ENCODE data around the gene CDCP1.

The CDCP1 gene

GRCh38 chr3:45139372-45140140 lies 6.6 kb downstream of the CDCP1 start:
- TF ChIP-seq GATA1 (IDR thresholded peaks at IDR 0.05; ENCODE audit: low read depth, low read length) (no peak), POLR2A (IDR thresholded peaks at IDR 0.05; ENCODE audit: low read length) (no peak)
- no peak for DNase-seq

GRCh38 chr3:45137656-45138181 lies 8.5 kb downstream of the CDCP1 start:
- peak; percentile 77 to 90 for DNase-seq
- TF ChIP-seq POLR2A (IDR thresholded peaks at IDR 0.05; ENCODE audit: low read length) (no peak), GATA1 (IDR thresholded peaks at IDR 0.05; ENCODE audit: low read depth, low read length) (no peak)

- no peak for TF ChIP-seq POLR2A (IDR thresholded peaks at IDR 0.05; ENCODE audit: low read length)
- no peak for TF ChIP-seq GATA1 (IDR thresholded peaks at IDR 0.05; ENCODE audit: low read depth, low read length)
- DNase-seq: peak; percentile 35 to 69
These were observed 10.2 kb downstream of the CDCP1 start for GRCh38 chr3:45135959-45136358.

GRCh38 chr3:45134758-45135521 lies 11.2 kb downstream of the CDCP1 start:
- TF ChIP-seq POLR2A (IDR thresholded peaks at IDR 0.05; ENCODE audit: low read length) (no peak), GATA1 (IDR thresholded peaks at IDR 0.05; ENCODE audit: low read depth, low read length) (no peak)
- DNase-seq: no peak

GRCh38 chr3:45132568-45133211 lies 13.5 kb downstream of the CDCP1 start:
- DNase-seq: no peak
- no peak for TF ChIP-seq GATA1 (IDR thresholded peaks at IDR 0.05; ENCODE audit: low read depth, low read length)
- TF ChIP-seq POLR2A (IDR thresholded peaks at IDR 0.05; ENCODE audit: low read length): no peak

GRCh38 chr3:45131201-45131600 lies 15.0 kb downstream of the CDCP1 start:
- TF ChIP-seq GATA1 (IDR thresholded peaks at IDR 0.05; ENCODE audit: low read depth, low read length) (no peak), POLR2A (IDR thresholded peaks at IDR 0.05; ENCODE audit: low read length) (no peak)
- no peak for DNase-seq

GRCh38 chr3:45130476-45130875 lies 15.7 kb downstream of the CDCP1 start:
- DNase-seq: no peak
- no peak for TF ChIP-seq GATA1 (IDR thresholded peaks at IDR 0.05; ENCODE audit: low read depth, low read length)
- TF ChIP-seq POLR2A (IDR thresholded peaks at IDR 0.05; ENCODE audit: low read length): no peak

- TF ChIP-seq POLR2A (IDR thresholded peaks at IDR 0.05; ENCODE audit: low read length): no peak
- TF ChIP-seq GATA1 (IDR thresholded peaks at IDR 0.05; ENCODE audit: low read depth, low read length): no peak
- DNase-seq: no peak
These were observed 17.2 kb downstream of the CDCP1 start for GRCh38 chr3:45128950-45129349.

- no peak for DNase-seq
- TF ChIP-seq GATA1 (IDR thresholded peaks at IDR 0.05; ENCODE audit: low read depth, low read length) (no peak), POLR2A (IDR thresholded peaks at IDR 0.05; ENCODE audit: low read length) (no peak)
These were observed 18.9 kb downstream of the CDCP1 start for GRCh38 chr3:45127130-45127822.

- TF ChIP-seq POLR2A (IDR thresholded peaks at IDR 0.05; ENCODE audit: low read length) (no peak), GATA1 (IDR thresholded peaks at IDR 0.05; ENCODE audit: low read depth, low read length) (no peak)
These were observed 19.4 kb downstream of the CDCP1 start for GRCh38 chr3:45126730-45127129.

GRCh38 chr3:45125550-45126026 lies 20.6 kb downstream of the CDCP1 start:
- DNase-seq: no peak
- TF ChIP-seq POLR2A (IDR thresholded peaks at IDR 0.05; ENCODE audit: low read length) (no peak), GATA1 (IDR thresholded peaks at IDR 0.05; ENCODE audit: low read depth, low read length) (no peak)

More at GRCh38 chr3:45126730-45127129, 19.4 kb downstream of the CDCP1 start:
- DNase-seq: peak in 1 of 2 experiments; percentile 18

GRCh38 chr3:45124956-45125355 lies 21.2 kb downstream of the CDCP1 start:
- DNase-seq: no peak
- TF ChIP-seq POLR2A (IDR thresholded peaks at IDR 0.05; ENCODE audit: low read length) (no peak), GATA1 (IDR thresholded peaks at IDR 0.05; ENCODE audit: low read depth, low read length) (no peak)

- TF ChIP-seq POLR2A (IDR thresholded peaks at IDR 0.05; ENCODE audit: low read length) (no peak), GATA1 (IDR thresholded peaks at IDR 0.05; ENCODE audit: low read depth, low read length) (no peak)
- DNase-seq: no peak
These were observed 21.8 kb downstream of the CDCP1 start for GRCh38 chr3:45124352-45124751.
